Suppressor macrophage treated with lipopolysaccharide for 1 hour (primary cell): Measurements from ENCODE around the gene EFCAB11.

Experiments
- DNase-seq, 3 donors: peaks; one replicate each; pipeline ENCODE4 v3.0.0-alpha.2; 2020 to 2022

EFCAB11 gene

GRCh38 chr14:89955745-89956660 is 1.5 kb upstream of the EFCAB11 start, which contains the start of gene TDP1:
TDP1 (plus strand) TSS chr14:89955927; CDS start chr14:89963115, 7,188 bp downstream.
- peak; percentile 97 to 99 (median 98) for DNase-seq

GRCh38 chr14:89955022-89955744 is 653 bp upstream of the EFCAB11 start:
- DNase-seq: peak; percentile 6 to 27 (median 23)

GRCh38 chr14:89953602-89954001 is 928 bp downstream of the EFCAB11 start:
- no peak for DNase-seq

- no peak for DNase-seq
Observed at GRCh38 chr14:89952576-89952975, 2.0 kb downstream of the EFCAB11 start.

DNA sequence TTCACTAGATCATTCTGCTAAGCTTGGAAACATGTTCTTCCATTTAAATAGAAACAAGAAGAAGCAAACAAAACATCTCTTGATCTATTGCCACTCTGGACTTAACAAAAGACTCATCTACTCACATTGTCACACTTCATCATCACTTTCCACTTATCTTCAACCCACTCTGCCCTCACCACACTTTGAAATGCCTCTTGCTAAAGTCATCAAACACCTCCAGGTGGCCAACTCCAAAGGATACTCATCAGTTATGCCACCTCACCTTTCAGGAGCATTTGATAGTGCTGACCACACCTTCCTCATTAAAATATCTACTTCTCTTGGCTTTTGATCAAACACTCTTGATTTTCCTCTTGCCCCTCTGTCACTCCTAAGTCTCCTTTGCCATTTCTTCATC is 7.2 kb downstream of the EFCAB11 start:
- DNase-seq: no peak

DNA sequence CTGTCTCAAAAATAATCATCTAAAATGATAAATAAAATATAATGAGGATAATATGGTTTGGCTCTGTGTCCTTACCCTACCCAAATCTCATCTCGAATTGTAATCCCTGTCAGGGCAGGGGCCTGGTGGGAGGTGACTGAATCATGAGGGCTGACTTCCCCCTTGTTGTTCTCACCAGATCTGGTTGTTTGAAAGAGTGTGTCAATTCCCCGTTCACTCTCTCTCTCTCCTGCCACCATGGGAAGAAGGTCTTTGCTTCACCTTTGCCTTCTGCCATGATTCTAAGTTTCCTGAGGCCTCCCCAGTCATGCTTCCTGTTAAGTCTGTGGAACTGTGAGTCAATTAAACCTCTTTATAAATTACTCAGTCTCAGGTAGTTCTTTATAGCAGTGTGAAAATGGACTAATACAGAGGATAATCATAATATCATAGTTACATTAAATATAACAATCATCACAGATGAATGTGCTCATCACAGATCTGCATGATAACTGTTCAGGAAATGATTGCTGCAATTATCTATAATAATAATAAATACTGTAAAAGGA is 12.6 kb downstream of the EFCAB11 start:
- DNase-seq: no peak

DNA sequence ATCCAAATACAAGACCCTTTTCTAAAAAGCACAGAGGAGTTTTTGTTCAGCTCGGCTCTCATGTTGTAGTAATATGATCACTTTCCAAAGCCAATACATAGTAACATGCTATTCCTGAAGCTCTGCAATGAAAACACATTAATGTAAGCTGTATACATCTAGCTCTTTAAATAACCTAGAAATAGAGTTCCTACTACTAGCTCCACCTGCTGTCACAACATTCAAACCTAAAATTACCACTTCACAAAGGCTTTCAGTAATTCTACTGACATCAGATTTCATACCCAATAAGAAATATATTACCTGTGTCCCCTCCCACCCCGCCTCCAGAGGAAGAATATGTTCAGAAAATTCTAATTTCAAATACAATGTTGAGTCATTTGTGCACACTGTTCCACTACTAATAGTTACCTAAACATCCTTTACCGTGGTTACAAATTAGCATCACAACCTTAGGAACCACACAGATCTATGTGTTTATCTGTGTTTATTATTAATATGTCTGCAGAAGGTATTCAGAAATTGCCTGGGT is 17.8 kb downstream of the EFCAB11 start:
- DNase-seq: no peak

- DNase-seq: no peak
Observed at GRCh38 chr14:89933002-89933401, 21.5 kb downstream of the EFCAB11 start.

DNA sequence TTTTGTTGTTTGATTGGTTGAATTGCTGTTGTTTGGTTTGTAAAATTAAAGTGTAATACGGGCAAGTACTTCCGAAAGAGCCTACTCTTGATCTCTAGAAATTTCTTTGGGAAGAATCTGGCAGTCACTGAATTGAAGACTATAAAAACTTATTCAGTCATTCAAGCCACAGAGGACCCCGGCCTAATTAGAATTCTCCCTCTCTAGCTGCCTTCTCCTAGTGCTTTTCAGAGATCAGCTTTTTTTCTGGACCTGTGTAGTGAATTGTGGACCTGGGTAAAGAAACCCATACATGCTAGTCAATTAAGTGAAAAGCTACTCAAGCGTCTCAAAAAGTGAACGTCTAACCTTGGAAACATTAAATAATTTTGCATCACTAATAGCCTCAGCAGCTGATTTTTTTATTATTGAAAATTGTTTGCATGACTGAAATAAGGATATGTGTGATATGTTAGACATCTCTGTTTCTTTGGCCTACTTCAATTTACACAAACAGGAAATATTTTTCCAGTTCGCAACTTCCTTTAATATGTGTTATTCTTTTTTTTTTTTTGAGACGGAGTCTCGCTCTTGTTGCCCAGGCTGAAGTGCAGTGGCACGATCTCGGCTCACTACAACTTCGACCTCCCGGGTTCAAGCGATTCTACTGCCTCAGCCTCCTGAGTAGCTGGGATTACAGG is 27.2 kb downstream of the EFCAB11 start:
- no peak for DNase-seq

GRCh38 chr14:89926694-89927093 is 27.8 kb downstream of the EFCAB11 start:
- no peak for DNase-seq

DNA sequence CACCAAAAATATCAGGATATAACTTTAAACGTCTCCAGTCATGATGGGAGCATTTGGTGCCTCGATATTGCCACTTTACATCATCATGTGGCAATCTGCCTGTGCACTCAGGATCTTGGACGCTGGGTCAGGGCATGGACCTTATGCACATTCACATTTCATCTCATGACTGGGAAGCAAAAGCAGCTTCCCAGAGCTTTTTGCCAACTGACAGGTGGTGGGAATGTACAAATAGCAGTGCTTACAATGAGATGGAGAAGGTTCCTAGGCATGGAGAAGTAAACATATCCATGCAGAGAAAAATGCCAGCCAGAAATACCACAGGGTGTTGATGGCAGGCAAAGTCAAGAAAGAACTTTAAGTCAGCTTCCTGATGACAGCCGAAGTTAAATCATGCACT is 30.3 kb downstream of the EFCAB11 start:
- DNase-seq: no peak

- no peak for DNase-seq
Observed at GRCh38 chr14:89922031-89922907, 32.3 kb downstream of the EFCAB11 start.

- DNase-seq: no peak
Observed at GRCh38 chr14:89921346-89921745, 33.2 kb downstream of the EFCAB11 start.

- no peak for DNase-seq
Observed at GRCh38 chr14:89920056-89920455, 34.5 kb downstream of the EFCAB11 start.

DNA sequence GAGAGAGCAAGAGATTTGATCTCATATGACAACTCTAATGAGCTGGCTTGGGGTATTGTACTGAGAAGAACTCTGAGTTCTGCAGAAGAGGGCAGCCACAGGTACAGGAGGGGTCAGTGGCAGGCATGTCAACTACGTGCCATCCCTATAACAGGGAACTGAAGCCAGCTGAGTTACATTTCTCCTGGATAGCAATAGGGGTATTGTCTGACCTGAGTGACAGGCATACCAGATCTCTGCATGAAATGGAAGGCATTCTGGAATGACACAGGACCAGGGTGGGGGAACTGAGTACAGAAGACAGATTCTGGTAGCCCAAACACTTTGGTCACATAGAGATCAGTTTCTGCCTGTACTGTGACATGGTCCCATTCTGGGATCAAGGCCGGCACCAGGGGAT is 35.8 kb downstream of the EFCAB11 start:
- DNase-seq: no peak

- peak; percentile 70 to 82 (median 80) for DNase-seq
Observed at GRCh38 chr14:89915114-89915878, 39.2 kb downstream of the EFCAB11 start.

- DNase-seq: peak; percentile 77 to 95 (median 89)
Observed at GRCh38 chr14:89912667-89913211, 41.8 kb downstream of the EFCAB11 start.

DNA sequence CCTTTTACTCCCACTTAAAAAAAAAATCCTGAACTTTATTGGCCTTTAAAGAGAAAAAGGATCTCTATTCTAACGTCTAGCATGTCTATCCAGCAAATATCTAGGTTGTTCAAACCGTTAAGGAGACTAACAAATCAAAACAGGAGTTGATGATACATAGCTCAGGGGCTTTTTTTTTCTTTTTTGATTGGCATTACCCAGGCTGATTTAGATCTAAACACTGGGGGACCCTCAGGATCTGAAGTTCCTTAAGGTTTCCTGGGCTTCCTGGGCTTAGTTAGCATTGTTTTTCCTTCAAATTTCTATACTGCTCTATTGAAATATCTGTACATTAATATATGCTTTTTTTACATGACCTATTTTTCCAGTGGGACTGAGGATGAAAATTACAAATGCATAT is 42.3 kb downstream of the EFCAB11 start:
- DNase-seq: no peak

- DNase-seq: peak in 2 of 3 donors; percentile 7 to 10
Observed at GRCh38 chr14:89911010-89911919, 43.3 kb downstream of the EFCAB11 start.

- DNase-seq: no peak
Observed at GRCh38 chr14:89910691-89911009, 43.9 kb downstream of the EFCAB11 start.
